ENCODE measurements around the gene POU3F3. TPM values are rescaled to one million over a fixed set of nuclear protein-coding genes. Genes with fewer than 3 reads are reported as not detected.
A peak's percentile ranks its signal among the peaks of the same experiment; 100 is the strongest.

Gene POU3F3
- total RNA-seq, 2 donors from 2014 or later: 0.42 TPM; not detected in 1

- peaks cover 9% of the 10 kb centered on the region for H3K4me1 ChIP-seq
- no peak overlapping the region for H3K27ac ChIP-seq
- intact Hi-C loops (cut with DNase I): no loop called here
- DNase-seq: no peak
- no peaks in the 10 kb centered on the region for H3K9me3 ChIP-seq
- H3K9ac ChIP-seq (ENCODE audit: low read depth in 2 of 2, low read length in 2 of 2): no peak overlapping the region
- no peaks in the 10 kb centered on the region for H3K36me3 ChIP-seq
- H3K4me3 ChIP-seq: no peak overlapping the region
- no peak for TF ChIP-seq CTCF (IDR thresholded peaks at IDR 0.05)
- H3K27me3 ChIP-seq: peaks cover 96% of the 10 kb centered on the region
Observed at GRCh38 chr2:104848526-104848925, 5.4 kb upstream of the POU3F3 start.

GRCh38 chr2:104849101-104849500 lies 4.8 kb upstream of the POU3F3 start:
- no peak for TF ChIP-seq CTCF (IDR thresholded peaks at IDR 0.05)
- H3K4me3 ChIP-seq: no peak overlapping the region
- no peak overlapping the region for H3K9ac ChIP-seq (ENCODE audit: low read depth in 2 of 2, low read length in 2 of 2)
- no peaks in the 10 kb centered on the region for H3K9me3 ChIP-seq
- peaks cover 96% of the 10 kb centered on the region for H3K27me3 ChIP-seq
- H3K4me1 ChIP-seq: peaks cover 12% of the 10 kb centered on the region
- no peak for DNase-seq
- no peak overlapping the region for H3K27ac ChIP-seq
- H3K36me3 ChIP-seq: no peaks in the 10 kb centered on the region
- intact Hi-C loops (cut with DNase I): no loop called here

- Histone ChIP-seq H3K36me3 (no peaks in the 10 kb centered on the region), H3K27ac (no peak overlapping the region), H3K4me1 (peaks cover 12% of the 10 kb centered on the region), H3K27me3 (peaks cover 96% of the 10 kb centered on the region), H3K4me3 (no peak overlapping the region), H3K9me3 (no peaks in the 10 kb centered on the region), H3K9ac (ENCODE audit: low read depth in 2 of 2, low read length in 2 of 2) (no peak overlapping the region)
- peak; percentile 61 for DNase-seq
- intact Hi-C loops (cut with DNase I): no loop called here
- TF ChIP-seq CTCF (IDR thresholded peaks at IDR 0.05): peak; percentile 63
Observed at GRCh38 chr2:104849618-104850141, 4.2 kb upstream of the POU3F3 start.

- intact Hi-C loops (cut with DNase I): no loop called here
- TF ChIP-seq CTCF (IDR thresholded peaks at IDR 0.05): no peak
- no peak for DNase-seq
Observed at GRCh38 chr2:104850361-104851290, 3.3 kb upstream of the POU3F3 start.

GRCh38 chr2:104851291-104852089 lies 2.4 kb upstream of the POU3F3 start:
- no peak overlapping the region for H3K27ac ChIP-seq
- H3K27me3 ChIP-seq: peaks cover 86% of the 10 kb centered on the region
- no peak overlapping the region for H3K4me3 ChIP-seq
- H3K9me3 ChIP-seq: no peaks in the 10 kb centered on the region
- no peak for TF ChIP-seq CTCF (IDR thresholded peaks at IDR 0.05)
- no peaks in the 10 kb centered on the region for H3K36me3 ChIP-seq
- peaks cover 12% of the 10 kb centered on the region for H3K4me1 ChIP-seq
- DNase-seq: no peak
- no peak overlapping the region for H3K9ac ChIP-seq (ENCODE audit: low read depth in 2 of 2, low read length in 2 of 2)
- intact Hi-C loops (cut with DNase I): no loop called here

More at GRCh38 chr2:104850361-104851290, 3.3 kb upstream of the POU3F3 start:
- peaks cover 90% of the 10 kb centered on the region for H3K27me3 ChIP-seq
- H3K4me3 ChIP-seq: no peak overlapping the region
- H3K9me3 ChIP-seq: no peaks in the 10 kb centered on the region
- no peaks in the 10 kb centered on the region for H3K36me3 ChIP-seq
- no peak overlapping the region for H3K9ac ChIP-seq (ENCODE audit: low read depth in 2 of 2, low read length in 2 of 2)
- no peak overlapping the region for H3K27ac ChIP-seq
- peaks cover 12% of the 10 kb centered on the region for H3K4me1 ChIP-seq
